Measurements from ENCODE around the gene ATP8B3.
A peak's percentile ranks its signal among the peaks of the same experiment; 100 is the strongest.

Gene ATP8B3, protein sequence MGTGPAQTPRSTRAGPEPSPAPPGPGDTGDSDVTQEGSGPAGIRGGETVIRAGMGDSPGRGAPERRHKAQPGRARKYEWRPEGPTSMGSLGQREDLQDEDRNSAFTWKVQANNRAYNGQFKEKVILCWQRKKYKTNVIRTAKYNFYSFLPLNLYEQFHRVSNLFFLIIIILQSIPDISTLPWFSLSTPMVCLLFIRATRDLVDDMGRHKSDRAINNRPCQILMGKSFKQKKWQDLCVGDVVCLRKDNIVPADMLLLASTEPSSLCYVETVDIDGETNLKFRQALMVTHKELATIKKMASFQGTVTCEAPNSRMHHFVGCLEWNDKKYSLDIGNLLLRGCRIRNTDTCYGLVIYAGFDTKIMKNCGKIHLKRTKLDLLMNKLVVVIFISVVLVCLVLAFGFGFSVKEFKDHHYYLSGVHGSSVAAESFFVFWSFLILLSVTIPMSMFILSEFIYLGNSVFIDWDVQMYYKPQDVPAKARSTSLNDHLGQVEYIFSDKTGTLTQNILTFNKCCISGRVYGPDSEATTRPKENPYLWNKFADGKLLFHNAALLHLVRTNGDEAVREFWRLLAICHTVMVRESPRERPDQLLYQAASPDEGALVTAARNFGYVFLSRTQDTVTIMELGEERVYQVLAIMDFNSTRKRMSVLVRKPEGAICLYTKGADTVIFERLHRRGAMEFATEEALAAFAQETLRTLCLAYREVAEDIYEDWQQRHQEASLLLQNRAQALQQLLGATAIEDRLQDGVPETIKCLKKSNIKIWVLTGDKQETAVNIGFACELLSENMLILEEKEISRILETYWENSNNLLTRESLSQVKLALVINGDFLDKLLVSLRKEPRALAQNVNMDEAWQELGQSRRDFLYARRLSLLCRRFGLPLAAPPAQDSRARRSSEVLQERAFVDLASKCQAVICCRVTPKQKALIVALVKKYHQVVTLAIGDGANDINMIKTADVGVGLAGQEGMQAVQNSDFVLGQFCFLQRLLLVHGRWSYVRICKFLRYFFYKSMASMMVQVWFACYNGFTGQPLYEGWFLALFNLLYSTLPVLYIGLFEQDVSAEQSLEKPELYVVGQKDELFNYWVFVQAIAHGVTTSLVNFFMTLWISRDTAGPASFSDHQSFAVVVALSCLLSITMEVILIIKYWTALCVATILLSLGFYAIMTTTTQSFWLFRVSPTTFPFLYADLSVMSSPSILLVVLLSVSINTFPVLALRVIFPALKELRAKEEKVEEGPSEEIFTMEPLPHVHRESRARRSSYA (N-terminal part only)

DNA sequence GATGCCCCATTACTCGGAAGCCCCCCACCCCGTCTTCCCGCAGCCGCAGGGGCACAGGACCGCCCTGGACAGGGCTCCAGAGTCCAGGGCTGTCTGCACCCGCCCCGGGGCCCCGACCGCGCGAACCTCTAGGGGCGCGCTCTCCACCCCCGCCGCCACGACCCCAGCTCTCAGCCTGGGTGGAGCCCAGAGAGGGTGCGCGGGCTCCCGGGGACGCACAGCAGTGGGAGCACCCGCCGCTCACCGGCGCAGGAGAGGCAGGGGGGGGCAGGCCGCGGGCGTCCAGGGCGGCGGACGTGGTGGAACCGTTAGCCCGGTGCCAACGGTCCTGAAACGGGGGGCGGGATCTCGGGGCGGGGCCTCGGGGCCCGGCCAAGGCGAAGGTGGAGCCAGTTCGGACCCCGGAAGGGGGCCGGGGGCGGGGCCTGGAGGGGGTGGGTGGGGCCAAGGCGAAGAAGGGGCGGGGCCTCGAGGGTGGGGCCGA is at the start of gene ATP8B3:
TSS of gene ATP8B3 (minus strand) at position 335 of the 484 bp plus-strand sequence. CDS start 540 bp downstream, outside the sequence.
- no peaks in the 10 kb centered on the region for H3K27me3 Mint-ChIP-seq
- peaks cover 9 to 14% of the 10 kb centered on the region in 2 donors for H3K36me3 Mint-ChIP-seq
- DNase-seq (no peak), ATAC-seq (replicated peaks) (peak; percentile 14 to 19)
- peaks cover 17 to 18% of the 10 kb centered on the region in 2 donors for H3K4me1 Mint-ChIP-seq
- peak within 1 kb of the TSS; percentile 85 to 92 for H3K4me3 Mint-ChIP-seq
- H3K9me3 Mint-ChIP-seq: no peaks in the 10 kb centered on the region
- peak within 1 kb of the TSS; percentile 70 for H3K27ac Mint-ChIP-seq

DNA sequence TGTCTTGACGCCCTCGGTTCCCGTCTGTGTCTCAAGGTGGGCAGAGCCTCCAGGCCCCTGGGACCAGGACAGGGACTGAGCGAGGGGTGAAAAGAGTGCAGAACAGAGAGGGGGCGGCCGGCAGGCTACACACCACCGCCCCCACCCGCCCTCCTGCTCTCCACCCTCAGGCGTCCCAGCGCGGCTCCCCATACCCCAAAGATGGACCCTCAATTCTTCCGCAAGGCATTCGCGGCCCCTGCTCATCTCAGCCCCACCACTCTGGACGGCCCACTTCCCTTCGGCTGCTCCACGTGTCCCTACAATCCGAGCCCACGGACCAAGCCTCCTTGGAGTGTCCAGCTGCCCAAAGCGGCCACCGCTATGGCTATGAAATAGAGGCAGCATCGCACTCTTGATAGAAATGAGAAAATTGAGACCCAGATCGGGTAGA is 49.5 kb upstream of the ATP8B3 start:
- peak overlapping the region; percentile 97 to 99 for H3K4me3 Mint-ChIP-seq
- DNase-seq: no peak
- peak overlapping the region; percentile 98 for H3K27ac Mint-ChIP-seq
- H3K4me1 Mint-ChIP-seq: peaks cover 30 to 66% of the 10 kb centered on the region in 2 donors
- H3K9me3 Mint-ChIP-seq: no peaks in the 10 kb centered on the region
- H3K36me3 Mint-ChIP-seq: peaks cover 6 to 9% of the 10 kb centered on the region in 2 donors
- ATAC-seq (replicated peaks): no peak
- no peaks in the 10 kb centered on the region for H3K27me3 Mint-ChIP-seq

DNA sequence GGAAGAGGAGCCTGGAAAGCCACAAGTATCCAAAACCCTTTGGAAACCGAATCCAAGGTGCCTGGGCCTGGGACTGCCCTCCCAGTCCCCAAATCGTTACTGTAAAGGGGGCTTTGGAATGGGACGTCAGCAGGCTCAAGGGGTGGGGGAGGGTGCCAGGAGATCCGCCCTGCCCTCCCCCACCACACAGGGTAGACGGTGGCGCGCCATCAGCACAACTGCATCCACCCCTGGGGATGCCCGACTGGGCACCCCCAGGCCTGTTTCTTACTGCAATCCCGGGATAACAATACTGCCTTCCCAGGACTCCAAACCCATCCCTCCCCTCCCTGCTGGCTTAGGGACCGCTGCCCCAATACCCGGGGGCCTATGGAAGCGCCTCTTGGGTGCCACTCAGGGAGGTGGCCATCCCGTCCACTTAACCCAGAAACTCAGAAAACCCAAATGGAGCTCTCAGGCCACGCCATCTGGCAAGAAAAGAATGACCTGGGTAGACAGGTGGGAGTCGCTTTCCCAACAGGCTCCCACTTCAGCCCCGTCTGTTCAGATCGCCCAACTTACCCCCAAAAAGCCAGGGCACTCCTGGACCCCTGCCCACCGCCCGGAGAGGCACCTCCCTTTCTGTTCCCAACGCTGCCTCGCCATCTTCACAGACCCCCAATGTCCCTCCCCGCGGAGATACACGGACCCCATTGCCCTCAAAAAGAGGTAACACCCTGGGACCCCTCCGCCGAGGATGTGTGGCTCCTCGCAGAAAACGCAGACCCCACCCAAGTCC is 48.9 kb upstream of the ATP8B3 start:
- peaks cover 34 to 72% of the 10 kb centered on the region in 2 donors for H3K4me1 Mint-ChIP-seq
- H3K27me3 Mint-ChIP-seq: no peaks in the 10 kb centered on the region
- no peak for DNase-seq
- H3K36me3 Mint-ChIP-seq: peaks cover 6 to 9% of the 10 kb centered on the region in 2 donors
- peak overlapping the region; percentile 97 to 99 for H3K4me3 Mint-ChIP-seq
- H3K9me3 Mint-ChIP-seq: no peaks in the 10 kb centered on the region
- H3K27ac Mint-ChIP-seq: peak overlapping the region; percentile 44
- no peak for ATAC-seq (replicated peaks)

DNA sequence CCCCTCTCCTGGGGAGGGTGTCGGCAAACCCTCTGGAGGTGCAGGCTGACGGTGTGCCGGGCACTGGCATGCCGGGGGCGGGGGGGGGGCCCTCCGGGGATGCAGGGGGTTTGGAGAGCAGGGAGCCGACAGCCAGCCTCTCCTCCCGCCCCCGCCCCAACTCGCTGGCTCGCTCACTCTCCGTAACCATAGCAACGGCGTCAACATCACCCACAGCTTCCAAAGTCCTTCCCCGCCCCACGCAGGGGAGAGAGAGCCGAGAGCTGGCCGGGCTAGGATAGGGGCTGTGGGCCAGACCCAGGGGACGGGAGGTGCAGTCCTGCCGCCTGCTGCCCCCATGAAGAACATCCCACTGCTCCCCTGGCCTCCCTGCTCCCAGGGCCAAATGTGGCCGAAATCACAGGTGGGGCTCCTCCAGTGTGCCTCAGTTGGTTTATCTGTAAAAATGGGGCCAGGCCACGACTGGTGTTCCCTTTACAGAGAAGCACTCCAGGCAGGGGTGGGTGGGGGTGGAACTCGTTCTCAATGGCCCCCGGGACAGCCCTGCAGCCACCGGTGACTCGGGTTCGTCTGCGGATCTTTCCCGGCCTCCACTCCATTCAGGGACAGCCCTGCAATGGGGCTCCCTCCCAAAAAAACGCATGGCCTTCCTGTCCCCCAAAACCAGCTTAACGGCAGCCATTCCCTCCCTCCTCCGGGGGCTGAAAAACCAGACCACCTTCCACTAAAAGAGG is 48.1 kb upstream of the ATP8B3 start:
- Mint-ChIP-seq H3K9me3 (no peaks in the 10 kb centered on the region), H3K4me1 (peaks cover 32 to 71% of the 10 kb centered on the region in 2 donors), H3K4me3 (peak overlapping the region in 1 of 2 donors; percentile 97), H3K27ac (no peak overlapping the region), H3K27me3 (no peaks in the 10 kb centered on the region), H3K36me3 (peaks cover 6 to 9% of the 10 kb centered on the region in 2 donors)
- DNase-seq: no peak
- ATAC-seq (replicated peaks): no peak

DNA sequence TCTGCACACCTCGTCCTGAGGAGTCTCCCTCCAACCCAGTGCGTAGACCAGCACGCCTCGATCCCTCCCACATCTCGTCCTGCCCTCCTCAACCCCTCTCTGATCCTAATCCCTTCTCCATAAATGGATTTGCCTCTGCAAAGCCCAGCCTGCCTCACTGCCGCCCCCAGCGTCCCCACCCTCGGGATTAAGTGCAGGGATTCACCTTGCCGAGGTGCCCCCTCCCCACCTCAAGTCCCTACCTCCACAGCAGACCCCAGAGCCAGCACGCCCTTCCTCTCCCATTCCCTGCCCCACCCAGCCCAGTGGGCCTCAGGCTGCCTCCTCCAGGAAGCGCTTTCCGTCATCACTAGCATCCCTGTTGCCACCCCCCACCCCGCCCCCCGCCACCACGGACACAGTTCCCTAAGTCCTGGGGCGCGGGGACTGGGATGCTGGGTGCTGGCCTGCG is 47.3 kb upstream of the ATP8B3 start:
- ATAC-seq (replicated peaks) (no peak), DNase-seq (no peak)
- Mint-ChIP-seq H3K27me3 (no peaks in the 10 kb centered on the region), H3K36me3 (peaks cover 9% of the 10 kb centered on the region in 2 donors), H3K4me1 (peaks cover 37 to 76% of the 10 kb centered on the region in 2 donors), H3K4me3 (peak overlapping the region; percentile 33 to 44), H3K9me3 (no peaks in the 10 kb centered on the region), H3K27ac (peak overlapping the region; percentile 56)

DNA sequence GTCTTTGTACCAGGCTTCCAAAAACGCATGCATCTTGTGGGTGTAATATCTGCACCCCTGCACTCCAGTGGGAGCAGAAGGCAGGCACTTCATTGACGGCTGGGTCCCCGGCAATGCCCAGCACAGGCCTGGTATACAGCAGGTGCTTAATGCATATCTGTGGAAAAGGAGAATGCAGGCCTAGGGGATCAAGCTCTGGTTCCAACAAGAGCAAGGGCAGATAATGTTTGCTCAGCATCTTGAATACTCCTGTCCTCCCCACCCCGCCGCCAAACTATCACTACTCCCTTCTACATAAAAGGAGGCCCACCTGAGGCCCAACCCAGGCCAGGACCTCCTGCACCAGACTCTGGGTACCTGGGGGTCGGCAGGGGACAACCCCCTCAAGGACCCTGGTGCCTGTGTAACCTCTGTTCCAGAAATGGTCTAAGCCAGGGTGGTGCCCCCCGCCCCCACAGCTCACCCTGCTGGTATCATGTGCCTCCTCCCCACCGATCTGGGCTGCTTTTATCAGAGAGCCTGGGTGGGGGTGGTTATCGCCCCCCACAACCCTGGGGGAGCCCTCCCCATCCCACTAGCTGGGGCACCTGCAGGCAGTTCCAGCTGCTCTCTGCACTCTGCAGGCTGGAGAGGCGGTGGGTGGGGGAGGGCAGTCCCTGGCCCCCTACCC is 46.5 kb upstream of the ATP8B3 start:
- Mint-ChIP-seq H3K36me3 (peaks cover 9% of the 10 kb centered on the region in 2 donors), H3K4me1 (peaks cover 37 to 80% of the 10 kb centered on the region in 2 donors), H3K9me3 (no peaks in the 10 kb centered on the region), H3K4me3 (peak overlapping the region; percentile 17 to 92), H3K27me3 (no peaks in the 10 kb centered on the region), H3K27ac (peak overlapping the region; percentile 49)
- no peak for ATAC-seq (replicated peaks)
- no peak for DNase-seq

DNA sequence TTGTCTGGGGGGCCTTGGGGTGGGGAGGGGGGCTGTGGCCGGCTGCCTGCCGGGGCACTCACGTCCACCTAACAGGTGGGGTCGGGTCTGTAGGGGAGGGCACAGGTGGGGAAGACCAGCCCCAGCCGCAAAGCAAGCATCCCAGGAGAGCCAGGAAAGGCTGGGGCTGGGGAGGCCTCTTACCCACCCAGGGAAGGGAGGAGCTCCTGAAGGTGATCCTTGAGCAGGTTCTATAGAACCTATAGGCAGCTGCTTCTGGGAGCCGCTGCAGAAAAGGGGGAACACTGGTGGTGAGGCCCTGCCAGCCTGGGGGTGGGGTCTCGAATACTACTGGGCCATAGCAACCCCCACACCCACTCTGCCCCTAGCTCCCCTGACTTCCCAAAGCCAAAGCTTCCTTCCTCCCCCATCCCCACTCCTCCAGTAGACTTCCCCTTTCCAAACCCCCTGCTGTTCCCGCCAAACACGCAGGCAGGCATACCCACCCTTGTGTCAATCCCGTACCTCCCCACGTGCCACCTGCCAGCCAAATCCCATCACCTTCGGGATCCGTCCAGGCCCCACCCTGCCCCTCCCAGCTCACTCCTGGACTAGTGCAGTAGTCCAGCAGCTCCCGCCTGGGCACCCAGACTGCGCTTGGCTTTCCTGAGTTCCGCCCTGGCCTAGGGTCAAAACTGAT is 45.7 kb upstream of the ATP8B3 start:
- no peak for DNase-seq
- H3K4me1 Mint-ChIP-seq: peaks cover 42 to 88% of the 10 kb centered on the region in 2 donors

DNA sequence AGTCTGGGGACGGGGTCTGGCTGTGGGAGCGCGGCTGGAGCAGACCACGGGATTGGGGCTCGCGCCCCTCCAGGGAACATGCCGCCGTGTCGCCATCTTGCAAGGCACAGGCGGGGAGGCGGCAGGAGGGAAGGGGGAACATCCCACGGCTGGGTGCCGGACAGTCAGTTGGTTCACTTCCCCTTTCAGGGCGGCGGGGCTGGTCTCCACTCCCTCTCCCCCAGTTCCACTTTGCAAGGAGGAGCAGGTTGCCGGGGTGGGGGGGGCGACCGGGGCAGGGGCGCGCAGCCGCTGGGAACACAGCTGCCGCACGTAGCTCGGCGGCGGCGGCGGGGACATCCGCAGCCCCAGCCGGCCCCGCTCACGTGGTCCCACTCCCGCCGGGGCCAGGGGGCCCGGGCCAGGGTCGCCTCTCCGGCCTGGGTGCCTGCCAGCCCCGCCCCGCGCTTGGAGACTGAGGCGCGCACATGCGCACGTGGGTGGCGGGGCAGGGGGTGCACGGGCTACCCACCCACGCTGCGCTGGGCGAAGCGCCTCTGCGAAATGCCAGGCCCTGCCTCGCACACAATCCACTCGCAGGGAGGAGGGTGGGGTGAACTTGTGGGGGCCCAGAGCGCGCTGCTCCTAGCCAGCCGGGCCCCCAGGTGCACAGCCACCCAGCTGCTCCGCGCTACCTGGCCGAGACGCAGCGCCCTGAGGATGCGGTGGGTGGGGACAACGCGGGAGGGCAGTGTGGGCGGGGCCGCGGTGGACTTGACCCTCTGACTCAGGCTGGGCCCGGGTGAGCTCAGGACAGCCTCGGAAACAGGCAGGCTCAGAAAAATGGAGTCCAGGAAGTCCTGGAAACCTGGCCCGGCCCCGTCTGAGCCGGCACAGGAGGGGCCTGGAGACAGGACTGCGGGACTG is 44.9 kb upstream of the ATP8B3 start:
- Mint-ChIP-seq H3K4me1 (peaks cover 41 to 90% of the 10 kb centered on the region in 2 donors), H3K27me3 (no peaks in the 10 kb centered on the region), H3K9me3 (no peaks in the 10 kb centered on the region), H3K27ac (peak overlapping the region; percentile 97), H3K4me3 (peak overlapping the region; percentile 92 to 93), H3K36me3 (peaks cover 8 to 12% of the 10 kb centered on the region in 2 donors)
- DNase-seq (peak; percentile 74), ATAC-seq (replicated peaks) (peak; percentile 64 to 70)

More for the DNA sequence above, 45.7 kb upstream of the ATP8B3 start:
- Mint-ChIP-seq H3K36me3 (peaks cover 12 to 14% of the 10 kb centered on the region in 2 donors), H3K27ac (peak overlapping the region; percentile 89), H3K4me3 (peak overlapping the region; percentile 83 to 92), H3K9me3 (no peaks in the 10 kb centered on the region), H3K27me3 (no peaks in the 10 kb centered on the region)
- no peak for ATAC-seq (replicated peaks)

DNA sequence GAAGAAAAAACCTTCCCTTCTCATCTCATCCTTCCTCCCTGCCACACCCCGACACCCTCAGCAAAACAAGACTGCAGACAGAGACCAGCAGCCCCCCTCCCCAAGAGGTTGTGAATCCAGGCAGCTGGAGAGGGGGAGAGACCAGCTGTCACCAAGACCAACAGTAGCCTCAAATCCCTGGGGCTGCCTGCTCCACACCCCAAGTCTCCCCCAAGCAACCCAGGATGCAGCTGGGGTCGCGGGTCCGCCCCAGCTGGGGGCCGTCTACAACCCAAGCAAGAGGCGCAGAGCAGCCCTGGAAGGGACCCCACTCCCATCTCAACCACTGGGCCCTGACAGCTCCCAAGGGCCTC is 44.2 kb upstream of the ATP8B3 start:
- Mint-ChIP-seq H3K4me1 (peaks cover 38 to 87% of the 10 kb centered on the region in 2 donors), H3K9me3 (no peaks in the 10 kb centered on the region), H3K27me3 (no peaks in the 10 kb centered on the region), H3K4me3 (peak overlapping the region; percentile 92 to 93), H3K36me3 (peaks cover 6 to 7% of the 10 kb centered on the region in 2 donors), H3K27ac (peak overlapping the region; percentile 97)
- ATAC-seq (replicated peaks) (peak in 1 of 2 donors; percentile 1), DNase-seq (no peak)

DNA sequence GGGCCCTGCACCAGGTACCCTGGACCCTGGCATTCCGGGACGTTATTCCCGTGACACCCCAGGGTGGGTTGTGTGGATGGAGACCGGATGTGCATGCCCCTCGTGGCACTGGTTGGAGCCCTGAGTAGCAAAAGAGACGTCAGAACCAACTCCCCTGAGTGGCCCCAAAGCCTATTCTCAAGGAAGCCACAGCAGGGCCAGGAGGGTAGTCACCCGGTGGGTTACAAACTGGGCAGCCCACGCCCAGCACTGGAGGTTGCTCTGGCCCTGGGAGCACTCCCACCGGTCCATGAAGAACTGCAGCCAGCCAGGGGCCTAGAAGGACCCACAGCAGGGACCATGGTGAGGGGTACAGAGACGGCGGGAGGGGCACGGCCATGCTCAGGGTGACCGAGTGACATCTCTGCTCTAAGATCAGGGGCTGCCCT is 43.8 kb upstream of the ATP8B3 start:
- H3K36me3 Mint-ChIP-seq: peaks cover 11% of the 10 kb centered on the region in 2 donors
- H3K27me3 Mint-ChIP-seq: no peaks in the 10 kb centered on the region
- peak; percentile 27 to 32 for ATAC-seq (replicated peaks)
- peak overlapping the region; percentile 97 for H3K27ac Mint-ChIP-seq
- H3K9me3 Mint-ChIP-seq: no peaks in the 10 kb centered on the region
- H3K4me1 Mint-ChIP-seq: peaks cover 38 to 87% of the 10 kb centered on the region in 2 donors
- H3K4me3 Mint-ChIP-seq: peak overlapping the region; percentile 92 to 93
- no peak for DNase-seq

All from stimulated activated naive B cell treated with anti-CD40 and anti-IgM and Interleukin-4, amounts not matched to agents 10 μg/mL and 1 μg/mL and 100 μg/mL, for 72 hours (primary cell).